GM12801 (cell line): ENCODE results near the gene KITLG.

ENCODE experiments used
- TF ChIP-seq, protein P1 (sequence below): IDR thresholded peaks from one replicate; pipeline ENCODE4 v1.5.1; 2011; ENCODE audit warnings: control low read depth; ENCODE audit not compliant: insufficient read length; ENCODE audit errors: extremely low read depth

KITLG gene

DNA sequence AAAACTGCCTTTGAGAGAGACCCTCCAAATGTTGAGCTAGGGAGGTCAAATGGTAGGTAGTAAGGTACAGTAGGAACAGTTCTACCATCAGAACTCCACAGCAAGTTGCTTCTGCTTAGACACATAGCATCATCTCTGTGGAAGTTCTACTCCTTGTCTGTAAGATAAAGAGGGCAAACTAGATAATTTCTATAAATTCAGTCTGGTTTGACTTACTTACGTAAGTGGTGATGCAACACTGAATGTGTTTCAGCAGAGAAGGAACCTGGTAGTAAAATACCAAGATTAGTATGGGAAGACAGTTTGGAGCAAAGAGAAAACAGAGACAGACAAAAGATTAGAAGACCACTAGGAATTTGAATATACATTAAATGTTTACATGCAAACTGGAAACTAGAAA lies 42.0 kb downstream of the KITLG start:
- TF ChIP-seq, protein P1, sequence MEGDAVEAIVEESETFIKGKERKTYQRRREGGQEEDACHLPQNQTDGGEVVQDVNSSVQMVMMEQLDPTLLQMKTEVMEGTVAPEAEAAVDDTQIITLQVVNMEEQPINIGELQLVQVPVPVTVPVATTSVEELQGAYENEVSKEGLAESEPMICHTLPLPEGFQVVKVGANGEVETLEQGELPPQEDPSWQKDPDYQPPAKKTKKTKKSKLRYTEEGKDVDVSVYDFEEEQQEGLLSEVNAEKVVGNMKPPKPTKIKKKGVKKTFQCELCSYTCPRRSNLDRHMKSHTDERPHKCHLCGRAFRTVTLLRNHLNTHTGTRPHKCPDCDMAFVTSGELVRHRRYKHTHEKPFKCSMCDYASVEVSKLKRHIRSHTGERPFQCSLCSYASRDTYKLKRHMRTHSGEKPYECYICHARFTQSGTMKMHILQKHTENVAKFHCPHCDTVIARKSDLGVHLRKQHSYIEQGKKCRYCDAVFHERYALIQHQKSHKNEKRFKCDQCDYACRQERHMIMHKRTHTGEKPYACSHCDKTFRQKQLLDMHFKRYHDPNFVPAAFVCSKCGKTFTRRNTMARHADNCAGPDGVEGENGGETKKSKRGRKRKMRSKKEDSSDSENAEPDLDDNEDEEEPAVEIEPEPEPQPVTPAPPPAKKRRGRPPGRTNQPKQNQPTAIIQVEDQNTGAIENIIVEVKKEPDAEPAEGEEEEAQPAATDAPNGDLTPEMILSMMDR = no peak

DNA sequence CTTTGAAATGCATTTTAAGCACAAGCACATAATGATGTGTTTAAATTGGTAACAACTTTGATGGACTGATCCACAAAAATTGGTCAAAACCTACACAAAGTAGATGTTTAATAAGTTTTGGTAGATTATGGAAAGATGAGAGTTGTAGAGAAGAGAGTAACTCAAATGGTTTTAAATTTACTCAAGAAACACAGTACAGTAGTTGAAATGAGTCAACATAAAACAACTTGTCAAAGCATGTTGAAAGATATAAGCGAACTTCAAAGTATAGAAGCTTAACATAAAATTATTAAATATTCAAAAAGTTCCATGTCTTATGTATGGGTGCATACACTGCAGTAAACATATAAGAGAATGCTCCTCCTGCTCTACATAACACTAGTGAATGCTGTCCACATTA lies 49.4 kb downstream of the KITLG start:
- TF ChIP-seq, protein P1 = no peak

DNA sequence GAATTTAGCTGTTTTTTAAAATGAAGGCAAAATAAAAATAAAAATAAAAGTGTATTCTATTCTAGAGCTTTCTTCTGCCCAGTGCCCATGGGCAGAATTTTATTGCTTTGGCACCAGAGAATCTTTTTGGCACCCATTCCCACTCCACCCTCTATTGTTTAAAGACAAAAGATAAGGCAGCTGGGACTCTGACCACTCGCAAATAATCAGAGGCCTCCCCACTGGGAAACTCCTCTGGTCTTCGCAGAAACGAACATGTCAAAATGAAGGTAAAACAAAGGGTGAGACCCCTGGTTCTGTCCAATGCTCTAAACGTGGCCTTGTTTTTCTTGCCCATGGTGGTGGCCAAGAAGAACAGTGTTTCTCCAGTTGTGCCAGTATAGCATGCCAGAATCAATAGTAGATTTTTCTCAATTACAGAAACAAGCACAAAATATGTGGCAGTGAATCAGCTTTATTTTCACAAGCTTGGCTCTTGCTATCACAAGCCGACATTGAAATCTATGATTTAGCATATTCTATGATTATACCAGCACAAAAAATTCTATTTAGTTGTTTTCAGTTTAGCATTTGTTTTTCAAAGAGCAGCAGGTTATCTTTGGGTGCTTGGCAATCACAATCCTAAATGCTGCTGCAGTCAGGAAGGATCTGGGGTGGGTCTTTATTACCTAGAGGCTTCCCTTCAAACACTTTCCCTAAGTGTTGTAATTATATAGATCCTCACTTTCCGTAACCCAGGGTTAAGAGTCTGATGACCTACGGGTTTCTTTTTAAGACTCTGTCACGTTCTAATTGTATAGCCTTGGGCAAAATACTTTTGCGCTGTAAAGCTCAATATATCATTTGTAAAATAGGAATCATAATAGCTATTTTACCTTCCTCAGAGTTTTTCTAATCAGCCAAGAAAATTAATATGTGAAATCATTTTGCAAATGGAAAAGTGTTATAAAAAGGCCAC lies 50.5 kb downstream of the KITLG start:
- TF ChIP-seq, protein P1 = no peak

DNA sequence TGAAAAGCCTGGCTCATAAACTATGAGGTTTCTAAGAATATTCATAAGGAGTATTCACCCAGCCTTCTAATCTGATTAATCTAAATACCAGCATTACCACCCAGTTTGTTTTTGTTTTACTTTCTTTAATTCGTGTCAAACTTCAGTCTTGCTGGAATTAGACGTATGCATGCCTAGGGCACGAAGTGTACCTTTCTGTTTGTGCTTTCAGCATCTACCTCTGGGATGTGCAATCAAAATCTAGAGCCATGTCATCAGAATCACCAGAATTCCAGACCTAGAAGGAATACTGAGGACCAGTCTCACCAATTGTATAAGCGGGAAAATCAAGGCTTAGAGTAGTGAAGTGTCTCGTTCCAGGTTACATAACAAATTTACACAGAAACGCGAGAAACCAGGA lies 57.3 kb downstream of the KITLG start:
- TF ChIP-seq, protein P1 = no peak

DNA sequence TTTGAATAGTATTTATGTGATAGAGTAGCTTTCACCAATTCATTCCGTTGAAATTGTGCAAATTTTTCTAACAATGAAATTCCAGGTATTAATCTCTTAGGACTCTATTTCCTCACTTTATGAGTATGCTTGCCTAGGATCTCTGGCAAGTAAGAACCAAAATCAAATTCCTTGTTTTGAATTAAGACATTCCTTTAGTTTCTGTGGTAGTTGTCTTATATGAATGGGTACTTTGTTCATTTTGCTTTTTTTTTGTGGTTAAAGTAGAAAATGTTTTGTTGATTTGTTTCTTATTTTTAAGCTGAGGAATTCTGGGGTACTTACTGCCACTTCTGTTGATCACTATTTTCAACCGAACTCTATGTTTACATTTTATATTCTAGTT lies 59.8 kb downstream of the KITLG start:
- TF ChIP-seq, protein P1 = no peak

DNA sequence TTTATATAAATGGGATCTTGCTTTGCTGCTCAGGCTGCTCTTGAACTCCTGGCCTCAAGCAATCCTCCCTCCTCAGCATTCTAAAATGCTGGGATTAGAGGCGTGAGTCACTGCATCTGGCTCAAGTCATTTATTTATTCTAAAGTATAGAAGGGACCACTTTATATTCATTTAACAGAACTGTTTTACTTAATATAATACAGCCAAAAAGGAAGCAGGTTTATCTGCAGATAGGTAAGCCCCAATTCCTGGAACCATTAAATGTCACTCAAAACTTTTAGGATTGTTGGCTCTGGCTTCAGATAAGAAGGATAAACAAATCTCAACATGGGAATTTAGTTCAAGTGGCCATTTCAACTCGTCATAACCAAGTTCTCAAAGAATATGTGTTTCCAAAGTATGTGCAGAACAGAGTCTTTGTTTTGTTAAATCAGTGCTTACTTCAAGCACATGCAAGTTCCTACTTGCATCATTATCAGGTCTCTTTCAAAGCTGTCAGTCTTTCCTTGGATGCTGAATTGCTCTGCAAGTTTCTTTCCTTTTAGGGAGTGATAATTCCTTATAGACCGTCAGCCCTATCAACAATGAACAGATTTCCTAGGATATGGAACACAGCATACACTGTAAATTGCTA lies 60.4 kb downstream of the KITLG start:
- TF ChIP-seq, protein P1 = no peak

DNA sequence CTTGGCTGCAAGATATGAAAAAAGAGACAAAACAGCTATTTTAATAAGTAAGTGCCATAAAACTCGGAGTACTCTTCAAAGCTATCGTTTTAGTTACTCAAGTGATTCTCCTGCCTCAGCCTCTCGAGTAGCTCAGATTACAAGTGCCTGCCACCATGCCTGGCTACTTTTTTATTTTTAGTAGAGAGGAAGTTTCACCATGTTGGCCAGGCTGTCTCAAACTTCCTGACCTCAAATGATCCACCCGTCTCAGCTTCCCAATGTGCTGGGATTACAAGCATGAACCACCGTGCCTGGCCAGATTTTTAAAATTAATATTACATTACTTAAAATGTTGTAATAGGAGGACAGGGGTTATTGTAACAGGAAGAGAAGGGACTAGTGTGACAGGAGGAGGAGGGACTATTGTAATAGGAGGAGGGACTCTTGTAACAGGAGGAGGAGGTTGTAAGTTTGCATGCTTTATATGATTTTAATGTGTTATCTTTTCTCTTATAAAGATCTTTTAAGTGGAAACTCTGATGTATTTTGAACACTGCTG lies 61.3 kb downstream of the KITLG start:
- TF ChIP-seq, protein P1 = no peak
